NT2/D1 (cell line): ENCODE measurements around the gene CEP250.

Experiments used
- SUZ12 ChIP-seq: IDR thresholded peaks from 2 replicates; pipeline ENCODE4 v1.6.1; 2011; ENCODE audit not compliant: insufficient read length, insufficient read depth; ENCODE audit errors: extremely low read depth
- YY1 ChIP-seq: IDR thresholded peaks from 2 replicates; pipeline ENCODE4 v1.6.1; 2011; ENCODE audit not compliant: insufficient read length, insufficient read depth

DNA sequence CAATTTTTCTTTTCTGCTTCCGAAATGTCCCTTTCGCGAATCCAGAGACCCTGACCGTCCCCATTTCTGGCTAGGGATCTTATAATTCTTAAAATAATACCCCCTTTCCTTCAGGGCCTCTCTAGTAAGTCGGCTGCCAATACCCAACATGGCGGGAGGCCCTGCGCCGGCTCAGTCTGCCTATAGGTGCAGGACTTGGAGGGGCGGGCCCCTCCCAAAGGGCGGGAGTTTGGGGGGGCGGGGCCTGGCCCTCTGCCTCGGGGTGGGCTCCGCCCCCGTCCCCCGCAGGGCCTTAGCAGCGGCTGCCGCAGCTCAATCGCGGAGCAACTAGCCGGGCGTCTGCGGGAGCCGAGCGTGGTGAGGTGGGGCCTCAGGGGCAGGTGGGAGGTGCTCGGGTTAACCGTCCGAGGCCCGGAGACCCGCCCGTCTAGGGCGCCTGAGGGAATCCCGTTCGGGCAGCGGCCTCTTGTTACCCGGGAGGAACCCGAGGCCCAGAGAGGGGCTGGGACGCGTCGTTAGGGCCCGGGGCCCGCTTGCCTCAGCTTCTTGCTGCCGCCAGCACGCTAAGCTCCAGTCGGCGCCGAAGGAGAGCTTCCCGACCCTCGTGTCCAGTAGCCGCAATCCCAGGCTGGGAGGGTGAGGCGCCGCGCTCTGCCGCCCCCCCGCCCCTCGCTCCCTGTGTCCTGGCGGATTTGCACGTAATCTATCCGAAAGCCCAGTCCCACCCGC is at the start of gene CEP250:
- TF ChIP-seq YY1 (peak; percentile 49), SUZ12 (no peak)
